ENCODE measurements around the gene DDR1.
"Not testable (repeated sequence)": the region's sequence is repeated elsewhere in the genome, so short reads cannot be mapped to it uniquely, and the experiment has no call there.

The DDR1 gene

GRCh38 chr6:30922447-30922852 is 38.1 kb downstream of the DDR1 start:
- DNase-seq: no peak

GRCh38 chr6:30924040-30924627 is 39.8 kb downstream of the DDR1 start:
- not testable (repeated sequence) for DNase-seq

- no peak for DNase-seq
These were observed 42.3 kb downstream of the DDR1 start for GRCh38 chr6:30926644-30927043.

- not testable (repeated sequence) for DNase-seq
These were observed 42.8 kb downstream of the DDR1 start for GRCh38 chr6:30927080-30927479.

- no peak for DNase-seq
These were observed 44.4 kb downstream of the DDR1 start for GRCh38 chr6:30928677-30929076.

- DNase-seq: no peak
These were observed 46.2 kb downstream of the DDR1 start for GRCh38 chr6:30930506-30930905.

- no peak for DNase-seq
These were observed 47.0 kb downstream of the DDR1 start for GRCh38 chr6:30931272-30931671.

GRCh38 chr6:30931969-30932645 is 47.8 kb downstream of the DDR1 start, which contains the start of gene SFTA2:
TSS of gene SFTA2 (minus strand) at chr6:30932170. CDS start at chr6:30932096, 74 bp downstream.
- no peak for DNase-seq

GRCh38 chr6:30932665-30933365 is 48.5 kb downstream of the DDR1 start:
- no peak for DNase-seq

- no peak for DNase-seq
These were observed 50.7 kb downstream of the DDR1 start for GRCh38 chr6:30935018-30935417.

- DNase-seq: no peak
These were observed 52.9 kb downstream of the DDR1 start for GRCh38 chr6:30937265-30937664.

- DNase-seq: no peak
These were observed 54.4 kb downstream of the DDR1 start for GRCh38 chr6:30938730-30939129.

- DNase-seq: no peak
These were observed 55.2 kb downstream of the DDR1 start for GRCh38 chr6:30939473-30939872.

GRCh38 chr6:30940361-30940986 is 56.2 kb downstream of the DDR1 start, which contains the start of gene MUCL3:
TSS of gene MUCL3 (plus strand) at chr6:30940973. CDS start at chr6:30941000, 27 bp downstream.
- no peak for DNase-seq

- no peak for DNase-seq
These were observed 58.2 kb downstream of the DDR1 start for GRCh38 chr6:30942338-30943060.

- DNase-seq: no peak
These were observed 59.7 kb downstream of the DDR1 start for GRCh38 chr6:30944051-30944450.

GRCh38 chr6:30945281-30945680 is 61.0 kb downstream of the DDR1 start:
- DNase-seq: no peak

GRCh38 chr6:30947231-30947630 is 62.9 kb downstream of the DDR1 start:
- no peak for DNase-seq

GRCh38 chr6:30948811-30949210 is 64.5 kb downstream of the DDR1 start:
- no peak for DNase-seq

Measured in DMS79 treated with DMSO at 0.1 percent for 48 hours (cell line).